ENCODE measurements around the gene ADGRG7.
A peak's percentile ranks its signal among the peaks of the same experiment; 100 is the strongest.

DNA sequence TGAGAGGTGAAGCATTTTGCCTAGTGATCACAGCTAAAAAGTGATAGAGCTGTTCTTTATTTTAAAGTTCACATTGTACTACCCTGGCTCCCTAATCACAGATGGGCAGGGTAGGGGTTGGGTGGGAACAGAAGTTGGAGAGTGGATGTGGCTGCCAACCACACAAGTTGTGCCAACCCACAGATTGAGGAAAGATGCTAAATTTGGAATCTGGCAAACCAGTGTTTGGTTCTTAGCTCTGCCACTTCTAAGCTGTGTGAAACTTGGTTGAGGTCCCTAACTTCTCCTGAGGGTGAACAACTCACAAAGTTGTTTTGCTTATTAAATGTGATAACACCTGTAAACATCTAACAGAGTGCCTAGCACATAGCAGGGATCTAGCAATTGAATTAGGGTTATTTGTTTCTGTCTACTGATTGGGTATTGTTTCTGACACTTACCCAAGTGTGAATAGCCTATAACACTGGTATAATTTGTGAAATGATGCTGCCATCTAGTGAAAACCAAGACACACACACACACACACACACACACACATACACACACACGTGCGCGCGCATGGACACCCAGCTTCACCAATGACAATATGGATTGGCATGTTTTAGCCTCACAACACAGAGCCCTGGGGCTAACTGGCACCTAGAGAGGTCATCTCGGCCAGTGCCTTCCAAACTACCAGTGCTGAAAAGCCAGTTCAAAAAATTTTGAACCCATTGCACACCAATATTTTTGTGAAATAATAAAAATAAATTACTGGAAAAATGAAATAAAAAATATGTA is 25.3 kb downstream of the ADGRG7 start:
- peak; percentile 77 to 81 for TF ChIP-seq RAD21 (IDR thresholded peaks at IDR 0.05)
- TF ChIP-seq CTCF (IDR thresholded peaks at IDR 0.05; ENCODE audit: low read depth, low read length, missing input control), result peak; percentile 51
- TF ChIP-seq RXRA (IDR thresholded peaks at IDR 0.05), result no peak
- TF ChIP-seq, protein P1, sequence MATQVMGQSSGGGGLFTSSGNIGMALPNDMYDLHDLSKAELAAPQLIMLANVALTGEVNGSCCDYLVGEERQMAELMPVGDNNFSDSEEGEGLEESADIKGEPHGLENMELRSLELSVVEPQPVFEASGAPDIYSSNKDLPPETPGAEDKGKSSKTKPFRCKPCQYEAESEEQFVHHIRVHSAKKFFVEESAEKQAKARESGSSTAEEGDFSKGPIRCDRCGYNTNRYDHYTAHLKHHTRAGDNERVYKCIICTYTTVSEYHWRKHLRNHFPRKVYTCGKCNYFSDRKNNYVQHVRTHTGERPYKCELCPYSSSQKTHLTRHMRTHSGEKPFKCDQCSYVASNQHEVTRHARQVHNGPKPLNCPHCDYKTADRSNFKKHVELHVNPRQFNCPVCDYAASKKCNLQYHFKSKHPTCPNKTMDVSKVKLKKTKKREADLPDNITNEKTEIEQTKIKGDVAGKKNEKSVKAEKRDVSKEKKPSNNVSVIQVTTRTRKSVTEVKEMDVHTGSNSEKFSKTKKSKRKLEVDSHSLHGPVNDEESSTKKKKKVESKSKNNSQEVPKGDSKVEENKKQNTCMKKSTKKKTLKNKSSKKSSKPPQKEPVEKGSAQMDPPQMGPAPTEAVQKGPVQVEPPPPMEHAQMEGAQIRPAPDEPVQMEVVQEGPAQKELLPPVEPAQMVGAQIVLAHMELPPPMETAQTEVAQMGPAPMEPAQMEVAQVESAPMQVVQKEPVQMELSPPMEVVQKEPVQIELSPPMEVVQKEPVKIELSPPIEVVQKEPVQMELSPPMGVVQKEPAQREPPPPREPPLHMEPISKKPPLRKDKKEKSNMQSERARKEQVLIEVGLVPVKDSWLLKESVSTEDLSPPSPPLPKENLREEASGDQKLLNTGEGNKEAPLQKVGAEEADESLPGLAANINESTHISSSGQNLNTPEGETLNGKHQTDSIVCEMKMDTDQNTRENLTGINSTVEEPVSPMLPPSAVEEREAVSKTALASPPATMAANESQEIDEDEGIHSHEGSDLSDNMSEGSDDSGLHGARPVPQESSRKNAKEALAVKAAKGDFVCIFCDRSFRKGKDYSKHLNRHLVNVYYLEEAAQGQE (IDR thresholded peaks at IDR 0.05), result no peak
- no peak for TF ChIP-seq EGR1 (IDR thresholded peaks at IDR 0.05; ENCODE audit: low read depth in 2 of 2)
- no peak for TF ChIP-seq FOXA1 (IDR thresholded peaks at IDR 0.05)
- TF ChIP-seq HNF4A (conservative IDR thresholded peaks at IDR 0.05), result no peak
- TF ChIP-seq YY1 (IDR thresholded peaks at IDR 0.05), result no peak
- TF ChIP-seq GABPA (IDR thresholded peaks at IDR 0.05 in 1 of 2, conservative IDR thresholded peaks at IDR 0.05 in 1 of 2), result no peak
- no peak for TF ChIP-seq ZBTB33 (IDR thresholded peaks at IDR 0.05)
- TF ChIP-seq, protein P2, sequence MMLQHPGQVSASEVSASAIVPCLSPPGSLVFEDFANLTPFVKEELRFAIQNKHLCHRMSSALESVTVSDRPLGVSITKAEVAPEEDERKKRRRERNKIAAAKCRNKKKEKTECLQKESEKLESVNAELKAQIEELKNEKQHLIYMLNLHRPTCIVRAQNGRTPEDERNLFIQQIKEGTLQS (IDR thresholded peaks at IDR 0.05), result no peak

Measured in liver (tissue), 3 donors.